Kidney capillary endothelial cell (primary cell): ENCODE data around the gene GGTLC2.
A peak's percentile ranks its signal among the peaks of the same experiment; 100 is the strongest.

Source experiments
- DNase-seq: peaks from one replicate; pipeline ENCODE4 v3.0.0-alpha.2; 2018; ENCODE audit warnings: low spot score

Gene GGTLC2

DNA sequence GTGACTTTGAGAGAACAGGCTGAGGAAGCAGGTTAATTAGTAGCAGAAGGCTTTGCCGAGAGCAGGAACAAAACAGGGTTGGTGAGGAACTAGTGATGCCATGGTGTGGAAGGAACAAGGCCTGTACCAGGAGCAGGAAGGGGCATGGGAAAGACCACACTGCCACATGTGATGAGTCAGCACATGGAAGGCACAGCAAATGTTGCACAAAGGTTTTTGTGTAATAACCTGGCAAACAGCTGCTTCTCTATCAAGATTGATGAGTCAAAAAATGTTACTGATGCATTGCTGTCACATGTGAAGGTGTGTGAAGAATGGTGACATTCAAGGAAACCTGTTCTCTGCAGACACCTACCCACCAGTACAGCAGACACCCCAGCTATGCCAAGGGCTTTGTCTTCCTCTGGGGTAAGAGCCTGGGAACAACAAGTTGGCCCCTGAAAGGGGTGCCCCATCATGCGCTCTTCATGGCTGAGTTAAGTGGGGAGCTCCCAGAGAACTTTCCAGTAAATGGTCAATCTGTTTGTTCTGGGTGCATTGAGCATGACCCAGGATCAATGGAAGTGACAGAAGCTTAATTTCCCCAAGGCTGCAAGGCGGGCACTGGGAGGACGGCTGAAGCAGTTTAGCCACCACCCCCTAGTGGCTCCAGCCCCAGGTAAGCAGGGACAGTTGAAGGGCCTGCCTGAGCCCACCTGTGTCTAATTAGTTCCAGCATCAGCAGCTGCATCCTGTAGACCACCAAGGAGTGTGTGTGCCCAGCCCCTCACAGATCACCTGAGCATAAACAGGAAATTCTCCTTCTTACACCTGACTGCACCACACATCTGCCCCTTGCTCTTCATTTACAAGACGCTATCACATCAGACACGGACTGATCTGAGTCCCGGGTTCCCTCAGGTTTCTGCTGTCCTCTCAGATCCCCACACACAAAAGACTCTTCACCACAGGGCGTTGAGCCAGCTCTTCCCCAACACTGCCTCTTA is 47.6 kb downstream of the GGTLC2 start:
- DNase-seq = no peak

GRCh38 chr22:22692707-22693530 is 48.5 kb downstream of the GGTLC2 start:
- DNase-seq = peak; percentile 64

DNA sequence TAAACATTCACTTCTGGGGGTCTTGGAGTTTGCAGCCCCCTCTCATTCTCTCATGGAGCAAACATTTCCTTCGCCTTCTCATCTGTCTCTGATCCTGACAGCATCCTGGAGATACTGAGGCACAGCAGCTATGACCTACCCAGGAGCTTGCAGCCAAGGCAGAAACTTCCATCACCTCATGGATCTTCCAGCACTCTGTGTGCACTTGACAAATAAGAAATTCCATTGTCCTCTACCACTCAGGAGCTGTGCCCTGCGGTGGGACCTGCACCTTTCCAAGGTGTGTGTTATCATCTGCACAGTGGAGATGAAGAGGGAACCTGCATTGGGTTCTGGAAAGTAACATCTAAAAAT is 49.1 kb downstream of the GGTLC2 start:
- no peak for DNase-seq

GRCh38 chr22:22694106-22694505 is 49.7 kb downstream of the GGTLC2 start:
- DNase-seq = no peak

DNA sequence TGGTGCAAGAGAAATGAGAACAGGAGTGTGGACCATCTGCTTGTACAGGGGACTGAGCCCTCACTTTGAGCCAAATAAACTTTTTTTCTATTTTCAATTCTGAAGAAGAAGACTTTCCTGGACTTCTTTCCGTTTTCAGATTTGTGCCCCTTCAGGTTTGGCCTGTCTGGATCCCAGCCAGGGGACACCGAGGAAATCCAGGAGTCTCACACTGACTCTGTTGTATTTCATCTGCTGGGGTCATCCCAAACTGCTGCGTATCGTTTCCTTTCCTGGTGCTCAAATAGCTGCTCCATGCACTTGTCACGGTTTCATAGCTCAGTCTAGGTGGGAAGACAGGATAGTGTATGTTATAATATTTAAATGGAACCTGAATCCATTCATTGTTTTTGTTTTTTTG is 51.7 kb downstream of the GGTLC2 start:
- no peak for DNase-seq
